Epidermal melanocyte (primary cell): ENCODE measurements around the gene AGBL2.

ENCODE experiments used
- DNase-seq: peaks from one replicate; pipeline ENCODE4 v3.0.0; 2011; ENCODE audit warnings: low spot score; ENCODE audit not compliant: insufficient read length

Gene AGBL2

DNA sequence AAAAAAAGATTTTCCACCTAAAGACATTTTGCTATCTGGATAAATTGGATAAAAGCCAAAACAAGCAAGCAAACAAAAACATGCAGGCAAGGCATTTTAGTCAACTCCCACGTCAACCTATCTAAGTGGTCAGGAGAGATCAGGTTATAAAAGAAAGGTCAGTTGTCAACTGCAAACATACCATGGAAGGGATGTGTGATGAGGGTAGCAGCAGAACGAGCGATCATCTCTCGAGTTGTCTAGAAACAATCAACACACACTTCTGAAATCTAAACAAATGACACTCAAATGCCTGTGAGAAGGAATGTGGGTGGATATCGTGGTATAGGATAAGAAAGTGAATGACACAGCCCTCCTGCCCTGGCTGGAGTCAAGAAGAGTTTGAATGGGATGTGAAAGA is 83.7 kb downstream of the AGBL2 start:
- no peak for DNase-seq

- DNase-seq, result no peak
Observed at GRCh38 chr11:47628026-47628425, 87.1 kb downstream of the AGBL2 start.

- DNase-seq, result no peak
Observed at GRCh38 chr11:47626234-47626633, 88.9 kb downstream of the AGBL2 start.

DNA sequence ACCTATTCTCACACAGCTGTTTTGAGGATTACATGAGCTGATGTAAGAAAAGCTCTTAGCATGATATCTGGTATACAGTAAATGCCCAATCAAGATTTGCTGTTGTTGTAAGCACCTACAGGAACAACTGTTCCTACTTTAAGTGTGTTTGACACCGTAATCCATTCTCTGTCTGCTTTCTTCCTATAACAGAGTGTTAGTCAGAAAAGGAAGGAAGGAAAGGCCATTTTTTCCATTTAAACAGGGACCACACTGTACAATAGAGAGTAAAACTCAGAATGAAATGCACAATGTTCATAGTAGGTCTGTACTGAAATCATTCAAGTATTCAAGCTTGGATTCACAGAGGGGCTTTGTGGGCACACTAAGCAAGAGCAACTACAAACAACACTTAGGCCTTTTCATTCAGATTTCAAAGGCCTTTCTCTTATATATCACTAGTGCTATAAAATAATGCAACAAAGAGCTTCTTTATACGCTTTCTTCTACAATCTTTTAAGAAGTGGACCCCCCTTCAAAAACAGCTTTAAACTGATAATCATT is 94.3 kb downstream of the AGBL2 start:
- DNase-seq, result peak; percentile 50

- DNase-seq, result no peak
Observed at GRCh38 chr11:47617417-47617809, 97.8 kb downstream of the AGBL2 start.

GRCh38 chr11:47616726-47617416 is 98.3 kb downstream of the AGBL2 start:
- DNase-seq, result peak; percentile 72

DNA sequence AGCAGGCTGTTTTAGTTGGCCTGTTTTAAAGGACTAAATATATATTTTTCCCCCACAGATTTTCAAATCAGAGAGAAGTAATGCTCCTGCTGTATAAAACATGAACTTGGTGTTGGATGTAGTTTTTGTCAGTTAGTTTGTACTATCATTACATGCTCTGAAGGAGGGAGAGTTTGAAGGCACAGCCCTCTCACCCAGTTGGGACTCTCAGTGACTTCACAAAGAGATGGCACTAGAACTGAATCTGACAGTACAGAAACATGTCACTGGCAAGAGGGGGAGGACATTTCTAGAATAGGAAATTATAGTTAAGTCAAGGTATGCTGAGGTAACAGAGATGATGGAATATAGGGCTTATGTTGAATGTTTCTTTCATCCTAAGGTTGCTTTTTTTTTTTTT is 99.9 kb downstream of the AGBL2 start:
- DNase-seq, result no peak

DNA sequence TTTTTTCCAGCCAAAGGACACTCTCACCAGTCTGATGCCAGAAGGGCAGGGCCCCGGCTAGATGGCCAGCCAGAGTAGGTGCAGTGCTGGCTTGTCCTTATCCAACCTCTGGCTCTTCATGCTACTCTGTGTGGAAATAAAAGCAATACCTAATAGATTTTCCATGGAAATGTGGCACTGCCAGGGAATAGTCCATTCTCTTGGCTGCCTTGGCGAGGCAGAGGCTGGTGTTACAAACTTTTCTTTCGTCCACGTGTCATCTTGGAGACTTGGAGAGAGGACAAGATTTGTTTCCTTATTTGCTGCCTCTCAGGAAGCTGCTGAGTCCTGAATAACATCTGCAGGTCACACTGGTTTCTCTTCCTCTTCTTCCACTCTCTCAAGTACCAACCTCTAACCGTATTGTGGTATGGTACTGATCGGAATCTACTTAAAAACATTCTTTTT is 103.8 kb downstream of the AGBL2 start:
- DNase-seq, result no peak

- DNase-seq, result no peak
Observed at GRCh38 chr11:47609675-47610074, 105.5 kb downstream of the AGBL2 start.
